GM21723 (cell line): Measurements from ENCODE around the gene RANGRF.

Experiments
- ATAC-seq: cut with Tn5 transposase; IDR thresholded peaks from one replicate; pipeline ENCODE4 v1.9.1; 2021; ENCODE audit warnings: mild to moderate bottlenecking, moderate library complexity; ENCODE audit not compliant: unreplicated experiment

Gene RANGRF

DNA sequence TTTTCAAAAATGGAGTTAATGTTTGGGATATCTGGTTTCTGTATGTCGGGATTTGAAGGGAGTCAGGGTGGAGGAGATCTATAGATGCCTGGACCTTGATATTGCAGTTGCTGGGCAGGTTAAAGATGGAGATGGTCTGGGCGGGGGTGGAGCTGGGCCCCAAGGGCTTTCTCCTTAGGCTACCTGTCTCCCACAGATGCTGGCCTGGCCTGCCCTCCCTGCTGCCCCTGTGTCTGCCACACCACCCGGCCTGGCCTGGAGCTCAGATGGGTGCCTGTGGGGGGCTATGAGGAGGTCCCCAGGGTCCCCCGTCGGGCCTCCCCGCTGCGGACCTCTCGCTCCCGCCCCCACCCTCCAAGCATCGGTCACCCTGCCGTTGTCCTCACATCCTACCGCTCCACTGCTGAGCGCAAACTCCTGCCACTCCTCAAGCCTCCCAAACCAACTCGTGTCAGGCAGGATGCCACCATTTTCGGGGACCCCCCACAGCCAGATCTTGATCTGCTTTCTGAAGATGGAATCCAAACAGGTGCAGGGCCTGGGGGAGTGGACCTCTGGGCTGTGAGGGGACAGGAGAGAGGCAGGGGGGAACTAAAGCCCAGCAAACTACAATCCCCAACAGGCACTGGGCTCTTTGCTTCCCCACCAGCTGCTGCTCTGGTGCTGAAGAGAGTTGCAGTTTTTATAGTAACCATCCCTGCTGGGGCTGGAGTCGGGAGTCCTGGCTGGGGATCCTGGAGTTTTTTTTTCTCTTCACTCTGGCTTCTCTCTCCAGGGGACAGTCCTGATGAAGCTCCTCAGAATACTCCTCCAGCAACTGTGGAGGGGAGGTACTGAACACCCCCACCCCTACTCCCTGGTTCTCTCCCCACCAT, 24.5 kb downstream of the RANGRF start:
- no peak for ATAC-seq

DNA sequence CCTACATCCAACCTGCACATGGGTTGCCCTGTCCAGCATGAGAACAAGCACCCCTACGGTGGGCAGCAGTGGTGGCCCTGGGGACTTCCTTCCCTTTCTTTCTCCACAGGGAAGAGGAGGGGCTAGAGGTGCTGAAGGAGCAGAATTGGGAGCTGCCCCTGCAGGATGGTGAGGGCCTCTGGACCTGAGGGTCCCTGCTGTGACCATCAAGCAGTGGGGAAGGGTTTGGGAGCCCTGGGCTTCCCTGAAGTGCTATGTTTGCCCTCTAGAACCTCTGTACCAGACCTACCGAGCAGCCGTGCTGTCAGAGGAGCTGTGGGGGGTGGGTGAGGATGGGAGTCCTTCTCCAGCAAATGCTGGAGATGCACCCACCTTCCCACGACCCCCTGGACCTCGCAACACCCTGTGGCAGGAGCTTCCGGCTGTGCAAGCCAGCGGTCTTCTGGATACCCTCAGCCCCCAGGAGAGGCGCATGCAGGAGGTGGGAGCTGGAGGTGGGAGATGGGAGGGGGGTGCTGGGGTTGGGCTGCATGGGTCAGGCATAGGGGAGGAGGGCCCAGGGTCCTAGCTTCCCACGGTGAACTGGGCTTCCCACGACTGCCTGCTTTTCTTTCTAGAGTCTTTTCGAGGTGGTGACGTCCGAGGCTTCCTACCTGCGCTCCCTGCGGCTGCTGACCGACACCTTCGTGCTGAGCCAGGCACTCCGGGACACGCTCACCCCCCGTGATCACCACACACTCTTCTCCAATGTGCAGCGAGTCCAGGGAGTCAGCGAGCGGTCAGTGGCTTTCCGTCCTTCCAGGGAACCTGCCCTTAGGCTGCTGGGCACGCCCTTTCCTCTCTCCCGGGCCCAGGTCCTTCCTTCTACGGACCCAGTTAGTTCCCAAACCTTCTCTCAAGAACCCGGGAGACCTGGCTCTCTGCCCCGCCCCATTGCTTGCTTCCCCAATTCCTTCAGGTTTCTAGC, 26.6 kb downstream of the RANGRF start:
- no peak for ATAC-seq

DNA sequence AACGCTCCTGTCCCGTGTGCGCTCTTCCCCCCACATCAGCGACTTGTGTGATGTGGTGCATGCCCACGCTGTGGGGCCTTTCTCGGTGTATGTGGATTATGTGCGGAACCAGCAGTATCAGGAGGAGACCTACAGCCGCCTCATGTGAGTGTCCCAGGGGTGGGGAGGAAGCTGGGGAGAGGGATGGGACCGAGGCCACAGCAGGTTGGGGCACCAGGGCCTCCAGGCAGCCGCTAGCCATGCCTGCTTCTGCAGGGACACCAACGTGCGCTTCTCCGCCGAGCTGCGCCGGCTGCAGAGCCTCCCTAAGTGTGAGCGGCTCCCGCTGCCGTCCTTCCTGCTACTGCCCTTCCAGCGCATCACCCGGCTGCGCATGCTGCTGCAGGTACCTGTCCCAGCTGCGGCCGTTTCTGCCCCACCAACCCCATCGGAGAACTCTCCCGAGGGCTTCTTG, 27.3 kb downstream of the RANGRF start:
- no peak for ATAC-seq

GRCh38 chr17:8318010-8318935, 29.8 kb downstream of the RANGRF start:
- no peak for ATAC-seq

GRCh38 chr17:8320262-8320661, 31.8 kb downstream of the RANGRF start:
- no peak for ATAC-seq

DNA sequence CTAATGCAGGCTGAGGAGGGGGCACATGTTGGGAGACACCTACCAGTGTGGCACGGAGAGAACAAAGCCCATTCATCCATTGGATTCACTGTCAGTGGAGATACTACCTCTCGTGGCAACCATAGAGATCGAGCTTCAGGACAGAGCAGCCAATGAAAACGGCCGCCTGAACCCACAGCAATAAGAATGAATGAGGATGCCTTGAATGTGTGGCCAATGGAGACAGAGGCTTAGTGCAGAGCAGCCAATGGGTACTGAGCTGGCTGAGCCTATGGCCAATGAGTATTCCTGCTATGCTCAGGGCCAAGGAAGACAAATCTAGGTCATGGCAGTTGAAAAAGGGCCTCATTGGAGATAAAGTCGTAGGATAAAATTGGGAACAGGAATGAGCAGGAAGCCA, 32.5 kb downstream of the RANGRF start:
- ATAC-seq: no peak

DNA sequence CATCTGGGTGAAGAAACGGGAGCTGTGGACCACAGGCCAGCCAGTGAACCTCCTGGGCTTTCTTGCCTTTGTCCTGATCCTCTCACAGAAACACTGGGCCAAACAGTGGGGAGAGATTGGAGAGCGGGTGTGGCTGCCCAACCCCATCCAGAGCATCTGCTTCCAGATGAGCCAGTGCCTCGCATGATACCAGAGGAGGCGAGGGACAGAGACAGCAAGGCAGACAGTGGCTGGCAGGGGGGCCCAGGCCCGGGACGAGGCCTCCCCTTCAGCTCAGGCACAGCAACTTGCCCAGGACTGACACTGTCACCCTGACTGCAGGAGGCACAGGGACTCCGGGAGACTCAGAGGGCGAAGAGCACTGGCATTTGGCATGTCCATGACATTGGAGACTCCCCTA, 33.6 kb downstream of the RANGRF start:
- no peak for ATAC-seq

GRCh38 chr17:8324132-8324531, 35.7 kb downstream of the RANGRF start:
- no peak for ATAC-seq

DNA sequence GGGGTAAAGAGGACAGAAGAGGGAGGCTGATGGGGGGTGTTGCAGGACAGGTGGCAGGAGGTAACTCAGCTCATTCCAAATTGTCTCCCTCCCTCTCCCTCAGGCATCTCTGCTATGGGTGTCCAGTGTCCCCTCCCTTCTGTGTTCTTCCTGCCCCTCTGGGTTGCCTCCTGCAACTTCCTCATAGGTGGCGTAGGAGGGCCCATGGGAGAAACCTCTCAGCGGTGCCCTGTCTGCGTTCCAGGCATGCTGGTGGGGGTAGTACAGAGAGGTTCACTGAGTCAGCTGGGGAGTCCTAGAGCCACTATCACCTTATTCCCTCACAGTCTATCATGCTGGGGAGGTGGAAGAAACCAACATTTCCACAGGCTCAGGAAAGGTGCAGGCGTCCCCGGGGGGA, 36.5 kb downstream of the RANGRF start:
- ATAC-seq: no peak

DNA sequence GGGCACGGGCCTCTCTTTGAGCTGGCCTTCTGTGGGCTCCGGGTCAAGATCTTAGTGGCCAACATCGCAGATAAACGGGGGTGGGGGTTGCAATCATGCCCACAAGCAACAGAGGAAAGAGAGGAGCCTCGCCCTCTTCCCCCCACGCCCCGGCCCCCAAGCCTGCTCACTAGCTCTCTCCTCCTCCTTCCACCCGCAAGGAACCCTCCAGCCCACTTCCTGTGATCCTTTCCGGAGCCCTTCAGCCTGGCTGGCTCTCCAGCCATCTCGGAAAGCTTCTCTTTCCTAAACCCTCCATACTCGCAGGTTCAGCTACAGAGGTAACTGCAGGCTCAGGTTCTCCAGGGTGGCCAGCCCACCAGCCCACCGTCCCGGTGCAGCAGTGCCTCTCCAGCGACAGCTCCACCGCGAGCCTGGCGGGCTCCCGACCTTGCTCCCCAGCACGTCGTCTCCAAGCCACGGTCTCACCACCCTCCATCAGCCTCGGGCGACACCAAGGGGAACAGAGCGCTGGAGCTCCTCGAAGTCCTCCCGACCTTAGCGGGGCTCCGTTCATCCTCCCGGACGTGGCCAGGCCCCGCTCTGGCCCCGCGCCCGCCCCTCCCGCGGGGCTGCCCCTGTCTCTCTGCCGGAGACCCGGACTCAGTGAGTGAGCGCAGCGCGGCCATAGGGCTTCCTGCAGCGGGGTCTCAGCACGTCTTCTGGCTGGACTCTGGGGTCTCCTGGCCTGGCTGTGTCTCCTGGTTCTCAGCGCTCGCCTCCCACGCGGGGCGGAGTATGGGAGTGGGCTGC, 38.2 kb downstream of the RANGRF start:
- ATAC-seq: no peak

GRCh38 chr17:8327303-8327649, 38.8 kb downstream of the RANGRF start:
- ATAC-seq: no peak

DNA sequence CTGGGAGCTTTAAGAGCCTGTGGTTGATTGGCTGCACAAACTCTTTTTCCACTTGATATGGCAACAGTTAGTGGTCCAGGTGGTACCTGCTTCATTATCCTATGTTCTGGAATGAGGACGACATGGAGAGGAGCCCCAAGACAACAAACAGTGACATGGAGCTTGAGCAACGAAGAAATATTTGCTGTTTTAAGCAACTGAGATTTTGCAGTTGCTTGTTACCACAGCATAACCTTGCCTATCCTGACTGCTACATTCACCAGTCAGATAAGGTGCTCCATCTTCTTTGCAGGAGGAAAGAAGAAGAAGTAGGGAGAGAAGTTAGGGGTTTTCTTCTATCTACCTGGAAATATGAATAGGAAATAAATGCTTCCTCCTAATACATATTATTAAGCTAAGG, 43.7 kb downstream of the RANGRF start:
- no peak for ATAC-seq

GRCh38 chr17:8332688-8333087, 44.2 kb downstream of the RANGRF start:
- no peak for ATAC-seq

GRCh38 chr17:8333281-8333680, 44.8 kb downstream of the RANGRF start:
- ATAC-seq: no peak

- ATAC-seq: no peak
These were observed 49.6 kb downstream of the RANGRF start for GRCh38 chr17:8337802-8338752.

DNA sequence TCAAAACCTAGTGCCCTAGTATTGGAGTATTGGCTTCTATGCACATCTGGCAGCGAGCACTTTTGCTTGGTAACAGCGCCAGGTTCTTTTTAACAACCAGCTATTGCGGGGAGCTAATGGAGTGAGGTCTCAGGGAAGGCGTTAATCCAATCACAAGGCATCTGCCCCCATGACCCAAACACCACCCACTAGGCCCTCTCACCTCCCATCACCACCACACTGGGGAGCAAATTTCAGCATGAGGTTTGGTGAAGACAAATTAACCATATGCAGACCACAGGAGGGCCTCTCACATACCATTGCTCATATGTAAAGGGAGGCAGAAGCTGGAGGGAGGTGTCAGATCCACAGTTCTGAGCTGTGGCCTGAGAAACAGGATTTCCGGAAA, 50.3 kb downstream of the RANGRF start:
- no peak for ATAC-seq

- no peak for ATAC-seq
These were observed 51.1 kb downstream of the RANGRF start, which contains the start of gene ODF4 for GRCh38 chr17:8339540-8339939. TSS of gene ODF4 (plus strand) at chr17:8339840. CDS start at chr17:8340052, 212 bp downstream.
